Loucy (cell line): Measurements from ENCODE around the gene OSBP.
"Not testable (repeated sequence)": the region's sequence is repeated elsewhere in the genome, so short reads cannot be mapped to it uniquely, and the experiment has no call there.

Experiments used
- H2AFZ ChIP-seq: fragments of 200-600 bp; sonication (generic); 2 replicates; pipeline ENCODE4 v1.6.0; 2016; ENCODE audit warnings: antibody characterized with exemption, mild to moderate bottlenecking, low read length, moderate library complexity
- H3F3A ChIP-seq: fragments of 200-600 bp; 2 replicates; pipeline ENCODE4 v1.6.0; 2016; ENCODE audit warnings: antibody characterized with exemption, low read depth, mild to moderate bottlenecking
- H3K27me3 ChIP-seq: fragments of 200-600 bp; sonication (generic); 2 replicates; pipeline ENCODE4 v1.6.1; 2014; ENCODE audit warnings: low read length, mild to moderate bottlenecking; ENCODE audit not compliant: insufficient read depth, poor library complexity, severe bottlenecking
- H3K36me3 ChIP-seq: fragments of 200-600 bp; sonication (generic); 2 replicates; pipeline ENCODE4 v1.6.1; 2016; ENCODE audit warnings: low read length; ENCODE audit not compliant: insufficient read depth
- H3K4me1 ChIP-seq: fragments of 200-600 bp; sonication (generic); 2 replicates; pipeline ENCODE4 v1.5.1; 2014; ENCODE audit warnings: low read length, mild to moderate bottlenecking; ENCODE audit not compliant: insufficient read depth, poor library complexity, severe bottlenecking
- H3K4me2 ChIP-seq: fragments of 200-600 bp; sonication (generic); 2 replicates; pipeline ENCODE4 v1.6.0; 2014; ENCODE audit warnings: antibody characterized with exemption, low read length, low read depth, mild to moderate bottlenecking; ENCODE audit not compliant: poor library complexity, severe bottlenecking
- H3K4me3 ChIP-seq: fragments of 200-600 bp; sonication (generic); 2 replicates; pipeline ENCODE4 v1.5.1; 2014; ENCODE audit warnings: low read length, mild to moderate bottlenecking, mixed read lengths; ENCODE audit not compliant: poor library complexity, severe bottlenecking
- H3K79me2 ChIP-seq: fragments of 200-600 bp; sonication (generic); 2 replicates; pipeline ENCODE4 v1.6.1; 2014; ENCODE audit warnings: low read length; ENCODE audit not compliant: insufficient read depth
- H3K9ac ChIP-seq: fragments of 200-600 bp; sonication (generic); 2 replicates; pipeline ENCODE4 v1.6.0; 2014; ENCODE audit warnings: mild to moderate bottlenecking, low read depth, low read length, moderate library complexity; ENCODE audit not compliant: poor library complexity, severe bottlenecking
- H3K9me2 ChIP-seq: fragments of 200-600 bp; sonication (generic); replicated peaks from 2 replicates; pipeline ENCODE4 v1.6.1; 2016; ENCODE audit warnings: low read depth, low read length, mixed read lengths
- H3K9me3 ChIP-seq: fragments of 200-600 bp; sonication (generic); 2 replicates; pipeline ENCODE4 v1.6.1; 2014; ENCODE audit warnings: mild to moderate bottlenecking, antibody characterized with exemption, low read length, low read depth; ENCODE audit not compliant: insufficient read depth
- H4K20me1 ChIP-seq: fragments of 200-600 bp; sonication (generic); 2 replicates; pipeline ENCODE4 v1.6.0; 2014; ENCODE audit warnings: antibody characterized with exemption, low read length, mild to moderate bottlenecking; ENCODE audit not compliant: insufficient read depth, poor library complexity, severe bottlenecking
- CTCF ChIP-seq: fragments of 200-600 bp; sonication (generic); conservative IDR thresholded peaks from 2 replicates; pipeline ENCODE4 v1.5.1; 2014; ENCODE audit warnings: mild to moderate bottlenecking, antibody characterized with exemption, low read length
- EZH2phosphoT487 ChIP-seq: fragments of 200-600 bp; IDR thresholded peaks from 2 replicates; pipeline ENCODE4 v1.6.1; 2018; ENCODE audit warnings: antibody characterized with exemption, mild to moderate bottlenecking, moderate library complexity, borderline replicate concordance

OSBP gene

GRCh38 chr11:59548309-59548656 is 67.3 kb downstream of the OSBP start:
- Histone ChIP-seq H3K9ac (peak overlapping the region; percentile 77), H3K4me2 (peak overlapping the region; percentile 89), H3K27me3 (no peaks in the 10 kb centered on the region), H3K36me3 (no peaks in the 10 kb centered on the region), H4K20me1 (no peaks in the 10 kb centered on the region), H3K9me3 (no peaks in the 10 kb centered on the region), H3K4me1 (peaks cover 33% of the 10 kb centered on the region), H3K9me2 (no peaks in the 10 kb centered on the region), H3F3A (peaks cover 16% of the 10 kb centered on the region), H3K79me2 (no peaks in the 10 kb centered on the region), H3K4me3 (peak overlapping the region; percentile 37), H2AFZ (no peak overlapping the region)
- TF ChIP-seq EZH2phosphoT487: no peak
- TF ChIP-seq CTCF: no peak

GRCh38 chr11:59547605-59548308 is 67.8 kb downstream of the OSBP start:
- Histone ChIP-seq H2AFZ (peak overlapping the region; percentile 32; the same call in 1 of the 2 replicates), H3K4me3 (peak overlapping the region; percentile 37), H3K4me1 (peaks cover 33% of the 10 kb centered on the region), H3K4me2 (peak overlapping the region; percentile 89), H3K9ac (peak overlapping the region; percentile 77), H3F3A (peaks cover 16% of the 10 kb centered on the region)
- H3K9me2 ChIP-seq, H3K27me3 ChIP-seq, H3K79me2 ChIP-seq, H4K20me1 ChIP-seq, H3K9me3 ChIP-seq, H3K36me3 ChIP-seq: not testable (repeated sequence)

GRCh38 chr11:59545179-59546020 is 70.2 kb downstream of the OSBP start:
- TF ChIP-seq CTCF (no peak), EZH2phosphoT487 (no peak)
- Histone ChIP-seq H3K9ac (no peak overlapping the region), H3K9me3 (no peaks in the 10 kb centered on the region), H3K9me2 (no peaks in the 10 kb centered on the region), H3K4me1 (peaks cover 24% of the 10 kb centered on the region), H3F3A (peaks cover 9% of the 10 kb centered on the region), H3K4me2 (no peak overlapping the region), H3K27me3 (no peaks in the 10 kb centered on the region), H2AFZ (no peak overlapping the region), H3K79me2 (no peaks in the 10 kb centered on the region), H4K20me1 (no peaks in the 10 kb centered on the region), H3K36me3 (no peaks in the 10 kb centered on the region), H3K4me3 (no peak overlapping the region)
